HCT116 (cell line): Measurements from ENCODE around the gene XG.

Experiments
- EZH2 ChIP-seq: fragments of 200-600 bp; sonication (generic); IDR thresholded peaks from 2 replicates; pipeline ENCODE4 v1.6.1; 2017; ENCODE audit warnings: antibody characterized with exemption, mixed run types
- FOSL1 ChIP-seq: IDR thresholded peaks from 2 replicates; pipeline ENCODE4 v1.6.1; 2012; ENCODE audit warnings: low read depth
- POLR2A ChIP-seq: IDR thresholded peaks from 2 replicates; pipeline ENCODE4 v1.7.0; 2011; ENCODE audit warnings: borderline replicate concordance; ENCODE audit not compliant: insufficient read depth, insufficient read length; ENCODE audit errors: extremely low read depth
- POLR2AphosphoS5 ChIP-seq: IDR thresholded peaks from 2 replicates; pipeline ENCODE4 v1.6.1; 2011; ENCODE audit warnings: mild to moderate bottlenecking, low read depth, low read length, moderate library complexity
- RAD21 ChIP-seq: IDR thresholded peaks from 2 replicates; pipeline ENCODE4 v1.6.1; 2012; ENCODE audit warnings: low read depth, mild to moderate bottlenecking
- SP1 ChIP-seq: IDR thresholded peaks from 2 replicates; pipeline ENCODE4 v1.6.1; 2012; ENCODE audit warnings: low read depth
- SRF ChIP-seq: IDR thresholded peaks from 2 replicates; pipeline ENCODE4 v1.6.1; 2012; ENCODE audit warnings: low read depth
- TF ChIP-seq, protein P1 (sequence below), 3 experiments: fragments of 200-600 bp in 1 of 3; sonication (generic) in 1 of 3; IDR thresholded peaks in 2 of 3; conservative IDR thresholded peaks in 1 of 3; 2 replicates each; pipeline ENCODE4 v1.5.1; 2012 to 2017; ENCODE audit warnings: low read depth in 2 of 3, low read length in 2 of 3, antibody characterized with exemption in 1 of 3, borderline replicate concordance in 1 of 3, control low read depth in 1 of 3, mild to moderate bottlenecking in 1 of 3, mixed read lengths in 1 of 3, mixed run types in 1 of 3, moderate library complexity in 1 of 3; ENCODE audit not compliant: insufficient read depth in 1 of 3
- TF ChIP-seq, protein P2 (sequence below): IDR thresholded peaks from 2 replicates; pipeline ENCODE4 v1.6.1; 2012
- TF ChIP-seq, protein P3 (sequence below): IDR thresholded peaks from 2 replicates; pipeline ENCODE4 v1.6.1; 2012; ENCODE audit warnings: low read depth

DNA sequence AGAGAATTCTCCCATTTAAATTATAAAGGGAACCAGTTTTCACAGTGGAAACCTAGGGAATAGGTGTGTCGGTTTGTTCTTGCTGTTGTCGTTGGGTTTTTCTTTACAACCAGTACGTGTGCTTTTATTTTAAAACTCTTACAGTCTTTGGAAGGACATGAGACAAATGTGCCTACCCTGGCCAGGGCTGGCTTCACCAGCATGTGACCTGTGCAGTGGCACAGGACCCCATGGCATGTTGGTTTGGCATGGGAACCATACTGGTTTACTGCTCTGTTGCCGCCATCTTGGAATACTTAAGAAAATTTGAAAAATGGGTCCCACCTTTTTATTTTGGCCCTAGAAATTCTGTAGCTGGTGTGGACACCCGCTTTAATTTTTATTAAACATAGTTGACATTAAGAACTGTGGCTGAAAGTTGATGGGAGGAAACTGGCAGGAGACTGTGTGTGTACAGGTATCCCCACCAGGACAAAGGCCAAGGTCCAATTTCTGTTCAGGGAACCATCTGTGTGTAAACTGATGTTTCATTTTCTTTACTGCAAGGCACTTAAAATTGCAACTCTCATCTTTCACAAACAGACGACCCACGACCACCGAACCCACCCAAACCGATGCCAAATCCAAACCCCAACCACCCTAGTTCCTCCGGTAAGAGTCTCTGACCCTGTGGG, 31.9 kb upstream of the XG start:
- TF ChIP-seq, protein P1, sequence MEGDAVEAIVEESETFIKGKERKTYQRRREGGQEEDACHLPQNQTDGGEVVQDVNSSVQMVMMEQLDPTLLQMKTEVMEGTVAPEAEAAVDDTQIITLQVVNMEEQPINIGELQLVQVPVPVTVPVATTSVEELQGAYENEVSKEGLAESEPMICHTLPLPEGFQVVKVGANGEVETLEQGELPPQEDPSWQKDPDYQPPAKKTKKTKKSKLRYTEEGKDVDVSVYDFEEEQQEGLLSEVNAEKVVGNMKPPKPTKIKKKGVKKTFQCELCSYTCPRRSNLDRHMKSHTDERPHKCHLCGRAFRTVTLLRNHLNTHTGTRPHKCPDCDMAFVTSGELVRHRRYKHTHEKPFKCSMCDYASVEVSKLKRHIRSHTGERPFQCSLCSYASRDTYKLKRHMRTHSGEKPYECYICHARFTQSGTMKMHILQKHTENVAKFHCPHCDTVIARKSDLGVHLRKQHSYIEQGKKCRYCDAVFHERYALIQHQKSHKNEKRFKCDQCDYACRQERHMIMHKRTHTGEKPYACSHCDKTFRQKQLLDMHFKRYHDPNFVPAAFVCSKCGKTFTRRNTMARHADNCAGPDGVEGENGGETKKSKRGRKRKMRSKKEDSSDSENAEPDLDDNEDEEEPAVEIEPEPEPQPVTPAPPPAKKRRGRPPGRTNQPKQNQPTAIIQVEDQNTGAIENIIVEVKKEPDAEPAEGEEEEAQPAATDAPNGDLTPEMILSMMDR (IDR thresholded peaks at IDR 0.05 in 2 of 3, conservative IDR thresholded peaks at IDR 0.05 in 1 of 3; ENCODE audit: borderline replicate concordance in 1 of 3, insufficient read depth in 1 of 3, low read depth in 2 of 3, low read length in 2 of 3): no peak
- TF ChIP-seq RAD21 (no peak), SRF (no peak), EZH2 (no peak), POLR2A (no peak), SP1 (no peak), FOSL1 (no peak), POLR2AphosphoS5 (no peak)
- TF ChIP-seq, protein P2, sequence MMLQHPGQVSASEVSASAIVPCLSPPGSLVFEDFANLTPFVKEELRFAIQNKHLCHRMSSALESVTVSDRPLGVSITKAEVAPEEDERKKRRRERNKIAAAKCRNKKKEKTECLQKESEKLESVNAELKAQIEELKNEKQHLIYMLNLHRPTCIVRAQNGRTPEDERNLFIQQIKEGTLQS: no peak
- TF ChIP-seq, protein P3, sequence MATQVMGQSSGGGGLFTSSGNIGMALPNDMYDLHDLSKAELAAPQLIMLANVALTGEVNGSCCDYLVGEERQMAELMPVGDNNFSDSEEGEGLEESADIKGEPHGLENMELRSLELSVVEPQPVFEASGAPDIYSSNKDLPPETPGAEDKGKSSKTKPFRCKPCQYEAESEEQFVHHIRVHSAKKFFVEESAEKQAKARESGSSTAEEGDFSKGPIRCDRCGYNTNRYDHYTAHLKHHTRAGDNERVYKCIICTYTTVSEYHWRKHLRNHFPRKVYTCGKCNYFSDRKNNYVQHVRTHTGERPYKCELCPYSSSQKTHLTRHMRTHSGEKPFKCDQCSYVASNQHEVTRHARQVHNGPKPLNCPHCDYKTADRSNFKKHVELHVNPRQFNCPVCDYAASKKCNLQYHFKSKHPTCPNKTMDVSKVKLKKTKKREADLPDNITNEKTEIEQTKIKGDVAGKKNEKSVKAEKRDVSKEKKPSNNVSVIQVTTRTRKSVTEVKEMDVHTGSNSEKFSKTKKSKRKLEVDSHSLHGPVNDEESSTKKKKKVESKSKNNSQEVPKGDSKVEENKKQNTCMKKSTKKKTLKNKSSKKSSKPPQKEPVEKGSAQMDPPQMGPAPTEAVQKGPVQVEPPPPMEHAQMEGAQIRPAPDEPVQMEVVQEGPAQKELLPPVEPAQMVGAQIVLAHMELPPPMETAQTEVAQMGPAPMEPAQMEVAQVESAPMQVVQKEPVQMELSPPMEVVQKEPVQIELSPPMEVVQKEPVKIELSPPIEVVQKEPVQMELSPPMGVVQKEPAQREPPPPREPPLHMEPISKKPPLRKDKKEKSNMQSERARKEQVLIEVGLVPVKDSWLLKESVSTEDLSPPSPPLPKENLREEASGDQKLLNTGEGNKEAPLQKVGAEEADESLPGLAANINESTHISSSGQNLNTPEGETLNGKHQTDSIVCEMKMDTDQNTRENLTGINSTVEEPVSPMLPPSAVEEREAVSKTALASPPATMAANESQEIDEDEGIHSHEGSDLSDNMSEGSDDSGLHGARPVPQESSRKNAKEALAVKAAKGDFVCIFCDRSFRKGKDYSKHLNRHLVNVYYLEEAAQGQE: no peak
